ENCODE measurements around the gene CCNJL. TPM values are rescaled to one million over a fixed set of nuclear protein-coding genes. Genes with fewer than 3 reads are reported as not detected.

The CCNJL gene
- total and polyA plus RNA-seq, 2 of the 8 experiments (the other 6 are each of a cell fraction or from before 2014, with no cell fraction given): 34.6 to 44.7 TPM

GRCh38 chr5:160306696-160307095 lies 5.7 kb downstream of the CCNJL start:
- H2BK5ac ChIP-seq (ENCODE audit: low read depth, low read length): no peak overlapping the region
- H3K9ac ChIP-seq (replicated peaks in 1 of 4; ENCODE audit: extremely low read depth in 1 of 4, low read depth in 3 of 4, low read length in 3 of 4): no peak overlapping the region
- peaks cover 21% of the 10 kb centered on the region for H3K79me1 ChIP-seq (ENCODE audit: low read depth, low read length)
- peak overlapping the region; percentile 11 for H4K5ac ChIP-seq (ENCODE audit: insufficient read length, low read depth, low read length)
- no peaks in the 10 kb centered on the region for H3K27me3 ChIP-seq (replicated peaks in 1 of 4; ENCODE audit: control insufficient read depth in 3 of 4, extremely low read depth in 1 of 4, insufficient read depth in 3 of 4, low read length in 3 of 4)
- no peak overlapping the region for H2BK120ac ChIP-seq (replicated peaks; ENCODE audit: low read depth, low read length)
- FAIRE-seq (no peak), DNase-seq (ENCODE audit: low read depth in 1 of 2, low spot score in 2 of 2) (no peak)
- no peak for TF ChIP-seq RAD21 (IDR thresholded peaks at IDR 0.05 in 1 of 2, conservative IDR thresholded peaks at IDR 0.05 in 1 of 2; ENCODE audit: low read depth in 2 of 2, low read length in 2 of 2)
- TF ChIP-seq CTBP2 (IDR thresholded peaks at IDR 0.05; ENCODE audit: borderline replicate concordance, insufficient read depth, insufficient read length, low read length): no peak
- TF ChIP-seq MAX (IDR thresholded peaks at IDR 0.05): no peak
- no peak for TF ChIP-seq TEAD4 (IDR thresholded peaks at IDR 0.05; ENCODE audit: low read depth, low read length)
- TF ChIP-seq E2F6 (IDR thresholded peaks at IDR 0.05): no peak
- no peak for TF ChIP-seq RNF2 (IDR thresholded peaks at IDR 0.05; ENCODE audit: borderline replicate concordance, low read depth, low read length, missing control alignments, poor library complexity, severe bottlenecking)
- TF ChIP-seq SRF (IDR thresholded peaks at IDR 0.05; ENCODE audit: low read depth, low read length): no peak
- TF ChIP-seq PHF8 (conservative IDR thresholded peaks at IDR 0.05; ENCODE audit: low read depth, low read length): no peak
- TF ChIP-seq SUZ12 (IDR thresholded peaks at IDR 0.05; ENCODE audit: low read length): no peak
- no peak for TF ChIP-seq TAF1 (IDR thresholded peaks at IDR 0.05; ENCODE audit: low read depth, low read length)
- H3K36me3 ChIP-seq (ENCODE audit: control insufficient read depth in 2 of 4, insufficient read depth in 4 of 4, low read length in 3 of 4): peaks cover 4 to 50% (median 23%) of the 10 kb centered on the region in 4 experiments; a peak in 7 of 8 replicates
- peaks cover 2% of the 10 kb centered on the region; the same call in 1 of the 2 replicates for H3K23me2 ChIP-seq (ENCODE audit: low read depth, low read length)
- H3K4ac ChIP-seq (replicated peaks; ENCODE audit: insufficient read length, low read depth, low read length): no peak overlapping the region
- peaks cover 15 to 34% of the 10 kb centered on the region in 2 experiments for H4K20me1 ChIP-seq (replicated peaks in 1 of 2; ENCODE audit: control insufficient read depth in 1 of 2, insufficient read depth in 2 of 2, low read length in 2 of 2)
- no peak overlapping the region for H2AK5ac ChIP-seq (ENCODE audit: low read depth, low read length)
- no peak overlapping the region for H4K91ac ChIP-seq (replicated peaks; ENCODE audit: insufficient read length, low read length)
- H2BK12ac ChIP-seq (ENCODE audit: low read depth, low read length): no peak overlapping the region
- H3K18ac ChIP-seq (ENCODE audit: extremely low read depth, low read length): no peak overlapping the region
- POLR2A ChIA-PET (ENCODE audit: partially characterized antibody): interaction anchor here (1.1 to 2.3 kb wide), 4 partner anchors 10 to 39 kb away, joined by 3 to 6 read pairs (median 4); no protein-coding TSS in a partner anchor
- no peak overlapping the region for H3K4me3 ChIP-seq (ENCODE audit: extremely low read depth in 1 of 4, insufficient read depth in 2 of 4, low read depth in 3 of 4, low read length in 4 of 4)
- no peak overlapping the region for H2BK20ac ChIP-seq (ENCODE audit: low read length)
- H3K4me1 ChIP-seq (replicated peaks in 1 of 4; ENCODE audit: control insufficient read depth in 3 of 4, insufficient read depth in 4 of 4, low read length in 3 of 4): peaks cover 2 to 5% (median 4%) of the 10 kb centered on the region in 4 experiments; a peak in 5 of 7 replicates
- 89% methylated on average over 4 of the region's 4 CpGs; no CpG with 5 or more reads in 1 of the 2 experiments for WGBS, 2 experiments (ENCODE audit: extremely low coverage in 1 of 2, insufficient coverage in 1 of 2, insufficient read length in 1 of 2, insufficient replicate concordance in 2 of 2, low coverage in 1 of 2, low lambda C conversion rate in 2 of 2, missing lambda C conversion rate in 1 of 2)
- H3K23ac ChIP-seq (ENCODE audit: insufficient read length): no peak overlapping the region
- H3K27ac ChIP-seq (ENCODE audit: low read depth, low read length): no peak overlapping the region
- CTCF ChIA-PET (ENCODE audit: partially characterized antibody): interaction anchor here (1.2 to 3.5 kb wide), 6 partner anchors 10 to 39 kb away, joined by 3 to 17 read pairs (median 5); no protein-coding TSS in a partner anchor
- no peak overlapping the region for H3K14ac ChIP-seq (ENCODE audit: insufficient read length)
- H2AFZ ChIP-seq (ENCODE audit: low read length): no peak overlapping the region
- peaks cover 21 to 89% of the 10 kb centered on the region in 2 experiments for H3K79me2 ChIP-seq (ENCODE audit: control insufficient read depth in 1 of 2, insufficient read depth in 2 of 2, low read length in 2 of 2)
- H3K9me3 ChIP-seq (ENCODE audit: insufficient read depth in 2 of 2, low read depth in 1 of 2, low read length in 1 of 2): no peaks in the 10 kb centered on the region
- H2BK15ac ChIP-seq (ENCODE audit: low read length): no peak overlapping the region
- no peak overlapping the region for H4K8ac ChIP-seq (ENCODE audit: extremely low read depth, insufficient read depth, low read length)
- no peak overlapping the region for H3K56ac ChIP-seq (replicated peaks; ENCODE audit: insufficient read length, low read depth, low read length)
- no peak overlapping the region for H3K4me2 ChIP-seq (ENCODE audit: insufficient read depth in 1 of 2, low read depth in 2 of 2, low read length in 2 of 2)

All from H1 (cell line).